Lung (tissue), 12 donors: Measurements from ENCODE around the gene CPM. TPM values are rescaled to one million over a fixed set of nuclear protein-coding genes. Genes with fewer than 3 reads are reported as not detected.

Source experiments
- ATAC-seq: fragments of 200-7000 bp; cut with Tn5 transposase; one replicate; pipeline ENCODE4 v1.9.1; 2020; ENCODE audit warnings: moderate number of reproducible peaks; ENCODE audit not compliant: insufficient read depth, low FRiP score
- DNase-seq, 3 donors: peaks; one replicate each; pipeline ENCODE4 v3.0.0-alpha.2; 2013 to 2017
- H3K27ac ChIP-seq, 2 donors: one replicate each; pipeline ENCODE4 v1.5.1; 2013; ENCODE audit warnings: mild to moderate bottlenecking in 2 of 2, moderate library complexity in 2 of 2, control low read depth in 1 of 2, inconsistent platforms in 1 of 2, low read depth in 1 of 2, low read length in 1 of 2
- H3K27me3 ChIP-seq, 3 donors: one replicate each; pipeline ENCODE4 v1.5.1; 2013; ENCODE audit warnings: low read length in 2 of 3; ENCODE audit not compliant: control insufficient read depth in 3 of 3, insufficient read depth in 3 of 3
- H3K36me3 ChIP-seq, 4 donors: one replicate each; pipeline ENCODE4 v1.5.1; 2013; ENCODE audit warnings: low read length in 4 of 4, mild to moderate bottlenecking in 1 of 4, moderate library complexity in 1 of 4; ENCODE audit not compliant: control insufficient read depth in 4 of 4, insufficient read depth in 4 of 4
- H3K4me1 ChIP-seq, 5 donors: one replicate each; pipeline ENCODE4 v1.5.1; 2013; ENCODE audit warnings: low read length in 5 of 5, mild to moderate bottlenecking in 2 of 5, moderate library complexity in 1 of 5; ENCODE audit not compliant: control insufficient read depth in 5 of 5, insufficient read depth in 5 of 5
- H3K4me3 ChIP-seq: one replicate; pipeline ENCODE4 v1.5.1; 2013; ENCODE audit warnings: mild to moderate bottlenecking, control low read depth, moderate library complexity
- H3K9ac ChIP-seq, 2 donors: one replicate each; pipeline ENCODE4 v1.5.1; 2013; ENCODE audit warnings: low read length in 2 of 2, control low read depth in 1 of 2; ENCODE audit not compliant: insufficient read depth in 1 of 2
- H3K9me3 ChIP-seq, 4 donors: one replicate each; pipeline ENCODE4 v1.5.1; 2013; ENCODE audit warnings: low read length in 3 of 4, mild to moderate bottlenecking in 1 of 4, moderate library complexity in 1 of 4; ENCODE audit not compliant: control insufficient read depth in 4 of 4, insufficient read depth in 3 of 4
- CTCF ChIP-seq: IDR thresholded peaks from 2 replicates; pipeline ENCODE4 v1.5.1; 2012; ENCODE audit warnings: mild to moderate bottlenecking; ENCODE audit errors: control extremely low read depth, extremely low read depth
- WGBS, 2 donors: extraction: QIAGEN DNeasy Blood & Tissue Kit; methylation state at CpG; one replicate each; pipeline ENCODE4 v1.1.7; 2013; 5-methylcytosine and 5-hydroxymethylcytosine counted together
- polyA plus RNA-seq, 2 donors: library from polyadenylated mRNA; stranded (reverse); fragments of 200-250 nt; gene quantifications; one replicate each; pipeline ENCODE4 v1.2.1, GENCODE V29; 2013
- total RNA-seq, 2 donors: library from RNA; depleted of rRNA in 1 of 2; stranded (reverse); fragments of >200 nt in 1 of 2; gene quantifications; one replicate each; pipeline ENCODE4 v1.2.1, GENCODE V29; 2014 to 2021
- donor health status: control.
- donor health status: control.
- donor health status: Bipolar disorder and iron deficiency.
- donor health status: healthy.
- donor health status: DM: yes; HTN: yes; CAD: no.

CPM gene
- total and polyA plus RNA-seq, 4 donors: 66.6 to 241 (median 136) TPM

- Histone ChIP-seq H3K36me3 (no peaks in the 10 kb centered on the region), H3K27me3 (no peaks in the 10 kb centered on the region), H3K4me3 (no peak overlapping the region), H3K9me3 (no peaks in the 10 kb centered on the region), H3K4me1 (no peaks in the 10 kb centered on the region), H3K27ac (peak overlapping the region in 1 of 2 donors; percentile 53), H3K9ac (no peak overlapping the region)
- TF ChIP-seq CTCF: no peak
- ATAC-seq: peak; percentile 53
- 73 to 100% methylated on average over 1 of the region's 1 CpG for WGBS, 2 donors
- peak in 1 of 3 donors; percentile 53 for DNase-seq
These were observed 38.0 kb upstream of the CPM start for GRCh38 chr12:68970951-68971350.

GRCh38 chr12:68970306-68970705 is 37.3 kb upstream of the CPM start:
- Histone ChIP-seq H3K27me3 (no peaks in the 10 kb centered on the region), H3K36me3 (no peaks in the 10 kb centered on the region), H3K27ac (no peak overlapping the region), H3K9me3 (peaks cover 0 to 3% (median 0%) of the 10 kb centered on the region in 4 donors), H3K4me1 (no peaks in the 10 kb centered on the region), H3K4me3 (no peak overlapping the region), H3K9ac (no peak overlapping the region)
- ATAC-seq: no peak
- no peak for DNase-seq
- TF ChIP-seq CTCF: no peak

GRCh38 chr12:68967046-68967445 is 34.1 kb upstream of the CPM start:
- H3K27me3 ChIP-seq: no peaks in the 10 kb centered on the region
- peaks cover 0 to 3% (median 0%) of the 10 kb centered on the region in 4 donors for H3K9me3 ChIP-seq
- 94 to 99% methylated on average over 3 of the region's 3 CpGs for WGBS, 2 donors
- no peak overlapping the region for H3K27ac ChIP-seq
- no peak overlapping the region for H3K4me3 ChIP-seq
- ATAC-seq: no peak
- peaks cover 0 to 7% (median 0%) of the 10 kb centered on the region in 5 donors for H3K4me1 ChIP-seq
- H3K9ac ChIP-seq: no peak overlapping the region
- no peak for TF ChIP-seq CTCF
- no peaks in the 10 kb centered on the region for H3K36me3 ChIP-seq
- DNase-seq: no peak
